GM11168 (cell line): Measurements from ENCODE around the gene BDP1.
"Not testable (repeated sequence)": the region's sequence is repeated elsewhere in the genome, so short reads cannot be mapped to it uniquely, and the experiment has no call there.

Source experiments
- in situ Hi-C: fragments of 300-500 bp; cut with MboI; formaldehyde crosslinking; loops from one replicate; pipeline ENCODE4 v1.12.0; 2022; ENCODE audit warnings: low sequenced_read_pairs; ENCODE audit not compliant: unreplicated experiment

BDP1 gene

GRCh38 chr5:71455427-71456361, at the start of gene BDP1:
TSS of gene BDP1 (plus strand) at chr5:71455651. CDS start at chr5:71455878, 227 bp downstream.
- in situ Hi-C loops = no loop called here

- in situ Hi-C loops = not testable (repeated sequence)
Observed at GRCh38 chr5:71410088-71410487, 45.4 kb upstream of the BDP1 start.

- in situ Hi-C loops = not testable (repeated sequence)
Observed at GRCh38 chr5:71415626-71416025, 39.8 kb upstream of the BDP1 start.

- in situ Hi-C loops = not testable (repeated sequence)
Observed at GRCh38 chr5:71418026-71418425, 37.4 kb upstream of the BDP1 start.

- in situ Hi-C loops = not testable (repeated sequence)
Observed at GRCh38 chr5:71421278-71421677, 34.2 kb upstream of the BDP1 start.

- in situ Hi-C loops = not testable (repeated sequence)
Observed at GRCh38 chr5:71423896-71424295, 31.6 kb upstream of the BDP1 start.

- in situ Hi-C loops = not testable (repeated sequence)
Observed at GRCh38 chr5:71426686-71427474, 28.6 kb upstream of the BDP1 start.

GRCh38 chr5:71432410-71432809, 23.0 kb upstream of the BDP1 start:
- in situ Hi-C loops = not testable (repeated sequence)

- in situ Hi-C loops = not testable (repeated sequence)
Observed at GRCh38 chr5:71434825-71435224, 20.6 kb upstream of the BDP1 start.

GRCh38 chr5:71441564-71441963, 13.9 kb upstream of the BDP1 start:
- in situ Hi-C loops = not testable (repeated sequence)

- in situ Hi-C loops = not testable (repeated sequence)
Observed at GRCh38 chr5:71443891-71444290, 11.6 kb upstream of the BDP1 start.

- in situ Hi-C loops = not testable (repeated sequence)
Observed at GRCh38 chr5:71445015-71445414, 10.4 kb upstream of the BDP1 start.

- in situ Hi-C loops = not testable (repeated sequence)
Observed at GRCh38 chr5:71445523-71446152, 9.8 kb upstream of the BDP1 start.

- in situ Hi-C loops = not testable (repeated sequence)
Observed at GRCh38 chr5:71446540-71447216, 8.8 kb upstream of the BDP1 start.

- in situ Hi-C loops = not testable (repeated sequence)
Observed at GRCh38 chr5:71447218-71447808, 8.1 kb upstream of the BDP1 start.

GRCh38 chr5:71452876-71453275, 2.6 kb upstream of the BDP1 start:
- in situ Hi-C loops = no loop called here

GRCh38 chr5:71454913-71455312, 538 bp upstream of the BDP1 start:
- in situ Hi-C loops = no loop called here

- in situ Hi-C loops = no loop called here
Observed at GRCh38 chr5:71456362-71456743, 902 bp downstream of the BDP1 start.

GRCh38 chr5:71457106-71457505, 1.7 kb downstream of the BDP1 start:
- in situ Hi-C loops = no loop called here

GRCh38 chr5:71460693-71461092, 5.2 kb downstream of the BDP1 start:
- in situ Hi-C loops = no loop called here
